HepG2 (cell line): Measurements from ENCODE around the gene AUTS2. TPM values are rescaled to one million over a fixed set of nuclear protein-coding genes. Genes with fewer than 3 reads are reported as not detected.

Source experiments
- ATAC-seq: fragments of 200-7000 bp; cut with Tn5 transposase; 3 replicates; pipeline ENCODE4 v1.9.1; 2020; ENCODE audit warnings: mild to moderate bottlenecking, moderate library complexity
- BruUV-seq: library from RNA; stranded (reverse); fragments of 400-500 nt; replicated peaks from 2 replicates; lab custom pipeline; 2021; lab: Mats Ljungman, UMichigan
- CTCF ChIA-PET: fragments of 300-600 bp; formaldehyde crosslinking; extraction: SDS; loops from one replicate; lab custom pipeline; 2021; ENCODE audit warnings: low total read pairs, inconsistent platforms, low intra/inter-chr PET ratio; lab: Yijun Ruan, JAX
- POLR2A ChIA-PET: fragments of 350-600 bp; sonication (Branson Sonifier 250); formaldehyde crosslinking; loops from one replicate; lab custom pipeline; 2020; ENCODE audit warnings: antibody characterized with exemption, inconsistent platforms; lab: Yijun Ruan, JAX
- DNase-seq: peaks from one replicate; pipeline ENCODE4 v3.0.0-alpha.2; 2015; ENCODE audit warnings: low spot score
- FAIRE-seq: peaks from 3 replicates; lab custom pipeline; 2011; peaks lifted over from hg19 to GRCh38; lab: Jason Lieb, UNC
- H2AFZ ChIP-seq: one replicate; pipeline ENCODE4 v1.6.1; 2011; ENCODE audit warnings: low read length, inconsistent platforms
- H3K27ac ChIP-seq: fragments of 300-600 bp; 3 replicates; pipeline ENCODE4 v1.8.0; 2011; ENCODE audit warnings: mixed run types, mild to moderate bottlenecking, mixed read lengths, low read length, inconsistent platforms; ENCODE audit not compliant: insufficient read depth; ENCODE audit errors: extremely low read length
- H3K27me3 ChIP-seq, 2 experiments: fragments of 200-600 bp in 1 of 2; 2 replicates in 1 of 2; 3 replicates in 1 of 2; pipeline versions ENCODE4 v1.6.0 to v1.8.0; 2011; ENCODE audit warnings: low read length in 2 of 2, mild to moderate bottlenecking in 2 of 2, moderate library complexity in 2 of 2, inconsistent platforms in 1 of 2; ENCODE audit not compliant: insufficient read depth in 2 of 2, control insufficient read depth in 1 of 2
- H3K36me3 ChIP-seq, 2 experiments: fragments of 200-600 bp in 1 of 2; replicated peaks in 1 of 2; 2 replicates in 1 of 2; 3 replicates in 1 of 2; pipeline versions ENCODE4 v1.5.1 to v1.8.0; 2011; ENCODE audit warnings: low read length in 2 of 2, inconsistent platforms in 1 of 2; ENCODE audit not compliant: insufficient read depth in 2 of 2, control insufficient read depth in 1 of 2
- H3K4me1 ChIP-seq: 2 replicates; pipeline ENCODE4 v1.5.1; 2012; ENCODE audit warnings: low read length, inconsistent platforms; ENCODE audit not compliant: insufficient read depth
- H3K4me2 ChIP-seq: 2 replicates; pipeline ENCODE4 v1.6.0; 2011; ENCODE audit warnings: low read depth, low read length, inconsistent platforms
- H3K4me3 ChIP-seq, 3 experiments: fragments of 200-600 bp in 1 of 3; sonication (generic), shearing (Covaris generic) in 1 of 3; replicated peaks in 1 of 3; 2 replicates each; pipeline ENCODE4 v1.5.1; 2011 to 2016; ENCODE audit warnings: low read length in 3 of 3, inconsistent platforms in 2 of 3, low read depth in 2 of 3, mild to moderate bottlenecking in 2 of 3, control low read depth in 1 of 3, mixed read lengths in 1 of 3; ENCODE audit not compliant: insufficient read depth in 1 of 3
- H3K79me2 ChIP-seq: one replicate; pipeline ENCODE4 v1.6.1; 2011; ENCODE audit warnings: low read length, inconsistent platforms; ENCODE audit not compliant: insufficient read depth
- H3K9ac ChIP-seq: 2 replicates; pipeline ENCODE4 v1.6.0; 2011; ENCODE audit warnings: mild to moderate bottlenecking, low read depth, low read length, inconsistent platforms; ENCODE audit not compliant: insufficient read depth
- H3K9me3 ChIP-seq: 2 replicates; pipeline ENCODE4 v1.5.1; 2012; ENCODE audit warnings: mild to moderate bottlenecking, low read length
- H4K20me1 ChIP-seq: 2 replicates; pipeline ENCODE4 v1.6.0; 2011; ENCODE audit warnings: inconsistent platforms, mild to moderate bottlenecking, low read length, moderate library complexity; ENCODE audit not compliant: insufficient read depth
- CEBPB ChIP-seq: IDR thresholded peaks from 2 replicates; pipeline ENCODE4 v1.6.1; 2011; ENCODE audit warnings: low read depth, low read length, improper control_type of control experiment, borderline replicate concordance
- MAFF ChIP-seq: IDR thresholded peaks from 2 replicates; pipeline ENCODE4 v1.6.1; 2011; ENCODE audit warnings: low read depth, low read length, improper control_type of control experiment
- MAFK ChIP-seq, 2 experiments: IDR thresholded peaks in 1 of 2; conservative IDR thresholded peaks in 1 of 2; 2 replicates each; pipeline ENCODE4 v1.6.1; 2011; ENCODE audit warnings: improper control_type of control experiment in 2 of 2, low read length in 2 of 2
- MZF1 ChIP-seq: sonication (generic); formaldehyde crosslinking; IDR thresholded peaks from 2 replicates; pipeline ENCODE4 v1.8.1; 2023; ENCODE audit warnings: mild to moderate bottlenecking, missing genetic modification reagents, borderline replicate concordance
- NFRKB ChIP-seq: fragments of 450-650 bp; IDR thresholded peaks from 2 replicates; pipeline ENCODE4 v1.6.1; 2017
- ZNF34 ChIP-seq: sonication (generic); formaldehyde crosslinking; IDR thresholded peaks from 2 replicates; pipeline ENCODE4 v1.4.0; 2020; ENCODE audit warnings: mild to moderate bottlenecking, missing genetic modification reagents, borderline replicate concordance
- WGBS: methylation state at CpG from one replicate; pipeline ENCODE4 v1.1.6; 2017; ENCODE audit warnings: low lambda C conversion rate; 5-methylcytosine and 5-hydroxymethylcytosine counted together
- in situ Hi-C: cut with HindIII; loops from 2 replicates; pipeline ENCODE4 v1.10.0; 2017; ENCODE audit warnings: low pct_unique_long_range_greater_than_20kb; ENCODE audit not compliant: extremely low pct_ligation_motif_present
- intact Hi-C: fragments of 100-400 bp; cut with micrococcal nuclease; formaldehyde crosslinking; loops from one replicate; pipeline ENCODE4 v1.10.0; 2022; ENCODE audit not compliant: unreplicated experiment
- polyA plus RNA-seq, 8 experiments: library from polyadenylated mRNA; depleted of rRNA in 3 of 8; stranded (reverse) in 7 of 8; unstranded in 1 of 8; fragments of >200 nt; fragmentation: Illumina TruSeq in 4 of 8; extraction: Trizol in 4 of 8; gene quantifications; 2 replicates each; pipeline versions ENCODE4 v1.2.1 to v1.2.3, GENCODE V29; 2011 to 2016; ENCODE audit warnings: low read depth in 4 of 8, missing spikeins in 1 of 8, mixed read lengths in 1 of 8; ENCODE audit not compliant: insufficient read depth in 1 of 8
- total RNA-seq, 5 experiments: library from RNA; depleted of rRNA; stranded (reverse); fragments of >200 nt; fragmentation: Illumina TruSeq; extraction: Trizol; gene quantifications; 2 replicates each; pipeline ENCODE4 v1.2.3, GENCODE V29; 2016; ENCODE audit warnings: low read depth in 1 of 5

AUTS2 gene
- total and polyA plus RNA-seq, 2 of the 13 experiments (the other 11 are each of a cell fraction or from before 2014, with no cell fraction given) = 0.38 TPM; not detected in 1

- no peaks in the 10 kb centered on the region for H3K4me1 ChIP-seq
- ChIA-PET CTCF (no interaction called here), POLR2A (no interaction called here)
- H3K36me3 ChIP-seq = no peaks in the 10 kb centered on the region
- intact Hi-C loops = no loop called here
- no TSS peak for BruUV-seq
- H3K79me2 ChIP-seq = no peaks in the 10 kb centered on the region
- H3K9ac ChIP-seq = no peak overlapping the region
- H2AFZ ChIP-seq = no peak overlapping the region
- no peaks in the 10 kb centered on the region for H4K20me1 ChIP-seq
- H3K4me3 ChIP-seq = no peak overlapping the region
- no peak for DNase-seq
- peak; percentile 87 for TF ChIP-seq MAFF
- no peak for TF ChIP-seq CEBPB
- peak; percentile 76 to 91 for TF ChIP-seq MAFK (conservative IDR thresholded peaks at IDR 0.05 in 1 of 2, IDR thresholded peaks at IDR 0.05 in 1 of 2; ENCODE audit: low read length in 2 of 2)
- H3K27ac ChIP-seq = no peak overlapping the region
- H3K9me3 ChIP-seq = no peaks in the 10 kb centered on the region
- no peak for ATAC-seq
- no peak overlapping the region for H3K4me2 ChIP-seq
- 46% methylated on average over 5 of the region's 7 CpGs for WGBS
- FAIRE-seq = no peak
- H3K27me3 ChIP-seq = no peaks in the 10 kb centered on the region; a peak in 3 of 5 replicates
- in situ Hi-C loops = no loop called here
Measured at GRCh38 chr7:70619659-70620058, 1021.4 kb downstream of the AUTS2 start.

GRCh38 chr7:70620333-70621055 is 1022.2 kb downstream of the AUTS2 start:
- Histone ChIP-seq H3K27ac (no peak overlapping the region), H3K9ac (no peak overlapping the region), H3K4me1 (no peaks in the 10 kb centered on the region), H3K27me3 (no peaks in the 10 kb centered on the region; a peak in 3 of 5 replicates), H4K20me1 (no peaks in the 10 kb centered on the region), H3K9me3 (no peaks in the 10 kb centered on the region), H3K79me2 (no peaks in the 10 kb centered on the region), H2AFZ (no peak overlapping the region), H3K4me2 (no peak overlapping the region), H3K36me3 (no peaks in the 10 kb centered on the region), H3K4me3 (no peak overlapping the region)
- POLR2A ChIA-PET = no interaction called here
- no peak for TF ChIP-seq MZF1
- TF ChIP-seq NFRKB = no peak
- no peak for TF ChIP-seq ZNF34 (CRISPR knock-in tag)
- in situ Hi-C loops (no loop called here), intact Hi-C loops (no loop called here)
- CTCF ChIA-PET = no interaction called here
- DNase-seq (no peak), FAIRE-seq (no peak), ATAC-seq (no peak)
- 55% methylated on average over 19 of the region's 19 CpGs for WGBS
- BruUV-seq = no TSS peak
